ENCODE measurements around the gene AGO3.

The AGO3 gene

DNA sequence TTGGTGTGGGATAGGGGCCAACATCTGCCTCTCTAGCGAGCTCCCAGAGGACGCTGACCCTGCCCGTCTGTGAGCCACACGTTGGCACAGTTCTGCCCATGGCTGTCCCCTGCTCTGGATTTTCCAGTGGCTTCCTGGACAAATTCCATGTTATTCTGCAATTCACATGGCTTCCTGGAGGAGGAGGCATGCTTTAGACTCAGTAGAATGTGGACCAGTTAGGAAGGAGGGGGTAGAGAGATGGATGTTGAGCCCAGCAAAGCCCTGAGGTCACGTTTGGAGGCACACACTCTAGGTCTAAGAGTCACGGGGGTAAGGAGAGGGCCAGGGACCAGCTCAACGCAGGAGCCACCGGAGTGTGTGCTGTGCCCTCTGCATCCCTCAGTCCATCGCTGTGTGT, 181.9 kb downstream of the AGO3 start:
- H3K4me3 Mint-ChIP-seq, result no peak overlapping the region
- no peaks in the 10 kb centered on the region for H3K36me3 Mint-ChIP-seq
- H3K9me3 Mint-ChIP-seq, result no peaks in the 10 kb centered on the region
- no peak overlapping the region for H3K27ac Mint-ChIP-seq
- no peak for ATAC-seq (ENCODE audit: low read depth)
- H3K4me1 Mint-ChIP-seq, result peaks cover 4% of the 10 kb centered on the region
- DNase-seq (ENCODE audit: low spot score in 2 of 2), result no peak
- H3K27me3 Mint-ChIP-seq, result peaks cover 7% of the 10 kb centered on the region

- Mint-ChIP-seq H3K36me3 (no peaks in the 10 kb centered on the region), H3K9me3 (no peaks in the 10 kb centered on the region), H3K27me3 (peaks cover 7% of the 10 kb centered on the region), H3K4me3 (no peak overlapping the region), H3K27ac (no peak overlapping the region), H3K4me1 (peaks cover 2% of the 10 kb centered on the region)
- no peak for DNase-seq (ENCODE audit: low spot score in 2 of 2)
- no peak for ATAC-seq (ENCODE audit: low read depth)
Observed at GRCh38 chr1:36114371-36114770, 183.5 kb downstream of the AGO3 start.

GRCh38 chr1:36115200-36115669, 184.3 kb downstream of the AGO3 start:
- DNase-seq (ENCODE audit: low spot score in 2 of 2) (no peak), ATAC-seq (ENCODE audit: low read depth) (no peak)
- H3K27me3 Mint-ChIP-seq, result peaks cover 7% of the 10 kb centered on the region
- no peaks in the 10 kb centered on the region for H3K9me3 Mint-ChIP-seq
- H3K4me3 Mint-ChIP-seq, result no peak overlapping the region
- H3K27ac Mint-ChIP-seq, result no peak overlapping the region
- no peaks in the 10 kb centered on the region for H3K36me3 Mint-ChIP-seq
- H3K4me1 Mint-ChIP-seq, result peaks cover 2% of the 10 kb centered on the region

DNA sequence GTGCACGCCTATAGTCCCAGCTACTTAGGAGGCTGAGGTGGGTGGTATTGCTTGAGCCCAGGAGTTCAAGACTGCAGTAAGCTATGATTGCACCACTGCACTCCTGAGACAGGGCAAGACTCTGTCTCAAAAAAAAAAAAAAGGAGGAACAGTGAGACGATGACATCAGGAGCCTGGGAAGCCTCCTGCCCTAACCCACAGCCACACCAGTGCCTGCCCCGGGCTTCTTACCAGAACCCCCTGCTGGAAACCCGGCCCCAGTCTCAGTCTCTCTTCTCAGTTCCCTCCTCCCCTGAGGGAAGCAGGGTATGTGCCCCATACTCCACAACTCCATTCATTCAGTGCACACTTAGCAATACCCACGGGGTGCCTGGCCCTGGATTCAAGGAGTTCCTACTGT, 185.0 kb downstream of the AGO3 start:
- DNase-seq (ENCODE audit: low spot score in 2 of 2) (no peak), ATAC-seq (ENCODE audit: low read depth) (no peak)
- Mint-ChIP-seq H3K9me3 (no peaks in the 10 kb centered on the region), H3K27ac (no peak overlapping the region), H3K4me3 (no peak overlapping the region), H3K36me3 (no peaks in the 10 kb centered on the region), H3K4me1 (peaks cover 2% of the 10 kb centered on the region), H3K27me3 (peaks cover 7% of the 10 kb centered on the region)

- no peak overlapping the region for H3K4me3 Mint-ChIP-seq
- DNase-seq (ENCODE audit: low spot score in 2 of 2), result no peak
- peaks cover 5% of the 10 kb centered on the region for H3K27me3 Mint-ChIP-seq
- H3K9me3 Mint-ChIP-seq, result no peaks in the 10 kb centered on the region
- no peak overlapping the region for H3K27ac Mint-ChIP-seq
- peaks cover 2% of the 10 kb centered on the region for H3K4me1 Mint-ChIP-seq
- no peaks in the 10 kb centered on the region for H3K36me3 Mint-ChIP-seq
- ATAC-seq (ENCODE audit: low read depth), result no peak
Observed at GRCh38 chr1:36116901-36117300, 186.0 kb downstream of the AGO3 start.

- Mint-ChIP-seq H3K4me1 (peaks cover 13% of the 10 kb centered on the region), H3K36me3 (no peaks in the 10 kb centered on the region)
- no peak for ATAC-seq (ENCODE audit: low read depth)
Observed at GRCh38 chr1:36118447-36119204, 187.7 kb downstream of the AGO3 start.

GRCh38 chr1:36119456-36119855, 188.6 kb downstream of the AGO3 start:
- no peak overlapping the region for H3K27ac Mint-ChIP-seq
- ATAC-seq (ENCODE audit: low read depth) (no peak), DNase-seq (ENCODE audit: low spot score in 2 of 2) (no peak)
- peaks cover 10% of the 10 kb centered on the region for H3K27me3 Mint-ChIP-seq
- H3K4me1 Mint-ChIP-seq, result peaks cover 17% of the 10 kb centered on the region
- no peak overlapping the region for H3K4me3 Mint-ChIP-seq
- H3K36me3 Mint-ChIP-seq, result no peaks in the 10 kb centered on the region
- no peaks in the 10 kb centered on the region for H3K9me3 Mint-ChIP-seq

More at GRCh38 chr1:36118447-36119204, 187.7 kb downstream of the AGO3 start:
- Mint-ChIP-seq H3K27me3 (peaks cover 9% of the 10 kb centered on the region), H3K27ac (no peak overlapping the region), H3K4me3 (no peak overlapping the region), H3K9me3 (no peaks in the 10 kb centered on the region)
- no peak for DNase-seq (ENCODE audit: low spot score in 2 of 2)
